C1 segment of cervical spinal cord (tissue), 14 donors: Measurements from ENCODE around the gene ADARB2.
"Not testable (repeated sequence)": the region's sequence is repeated elsewhere in the genome, so short reads cannot be mapped to it uniquely, and the experiment has no call there.

Source experiments
- DNase-seq, 14 donors: peaks; one replicate each; lab custom pipeline; 2025; lab: John Stamatoyannopoulos, UW

The ADARB2 gene

GRCh38 chr10:1737222-1738061 lies at the start of gene ADARB2:
TSS of gene ADARB2 (minus strand) at chr10:1737525.
- DNase-seq, result peak in 11 of 14 donors; percentile 12 to 83 (median 47)

- no peak for DNase-seq
Observed at GRCh38 chr10:1785835-1786234, 48.5 kb upstream of the ADARB2 start.

DNA sequence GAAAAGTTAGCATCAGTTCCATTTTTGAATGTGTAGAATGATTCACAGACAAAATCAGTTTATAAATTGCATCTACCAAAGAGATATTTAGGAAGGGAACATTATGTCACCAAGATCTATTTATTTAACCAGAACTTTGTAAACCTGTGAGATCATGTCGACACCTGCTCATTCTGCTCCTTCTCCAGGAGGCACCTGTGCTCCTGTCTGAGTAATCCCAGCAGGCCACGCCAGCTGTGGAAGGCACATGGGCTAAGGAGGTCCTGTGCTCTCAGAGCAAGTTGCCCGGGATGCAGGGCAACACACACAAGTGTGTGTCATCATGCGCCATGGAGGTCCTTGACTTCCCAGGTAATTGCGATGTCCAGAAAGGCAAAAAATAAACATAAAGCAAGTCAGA lies 45.5 kb upstream of the ADARB2 start:
- no peak for DNase-seq

GRCh38 chr10:1779796-1780195 lies 42.5 kb upstream of the ADARB2 start:
- DNase-seq, result no peak

GRCh38 chr10:1778375-1778969 lies 41.1 kb upstream of the ADARB2 start:
- DNase-seq, result no peak

- DNase-seq, result no peak
Observed at GRCh38 chr10:1776127-1776662, 38.9 kb upstream of the ADARB2 start.

GRCh38 chr10:1774796-1775195 lies 37.5 kb upstream of the ADARB2 start:
- no peak for DNase-seq

- not testable (repeated sequence) for DNase-seq
Observed at GRCh38 chr10:1773204-1773603, 35.9 kb upstream of the ADARB2 start.

- no peak for DNase-seq
Observed at GRCh38 chr10:1766049-1766448, 28.7 kb upstream of the ADARB2 start.

GRCh38 chr10:1762076-1762475 lies 24.8 kb upstream of the ADARB2 start:
- no peak for DNase-seq

- peak in 13 of 14 donors; percentile 1 to 74 (median 48) for DNase-seq
Observed at GRCh38 chr10:1754506-1755153, 17.3 kb upstream of the ADARB2 start.

GRCh38 chr10:1752153-1752552 lies 14.8 kb upstream of the ADARB2 start:
- no peak for DNase-seq

GRCh38 chr10:1747590-1748157 lies 10.3 kb upstream of the ADARB2 start:
- no peak for DNase-seq

GRCh38 chr10:1746796-1747195 lies 9.5 kb upstream of the ADARB2 start:
- no peak for DNase-seq

DNA sequence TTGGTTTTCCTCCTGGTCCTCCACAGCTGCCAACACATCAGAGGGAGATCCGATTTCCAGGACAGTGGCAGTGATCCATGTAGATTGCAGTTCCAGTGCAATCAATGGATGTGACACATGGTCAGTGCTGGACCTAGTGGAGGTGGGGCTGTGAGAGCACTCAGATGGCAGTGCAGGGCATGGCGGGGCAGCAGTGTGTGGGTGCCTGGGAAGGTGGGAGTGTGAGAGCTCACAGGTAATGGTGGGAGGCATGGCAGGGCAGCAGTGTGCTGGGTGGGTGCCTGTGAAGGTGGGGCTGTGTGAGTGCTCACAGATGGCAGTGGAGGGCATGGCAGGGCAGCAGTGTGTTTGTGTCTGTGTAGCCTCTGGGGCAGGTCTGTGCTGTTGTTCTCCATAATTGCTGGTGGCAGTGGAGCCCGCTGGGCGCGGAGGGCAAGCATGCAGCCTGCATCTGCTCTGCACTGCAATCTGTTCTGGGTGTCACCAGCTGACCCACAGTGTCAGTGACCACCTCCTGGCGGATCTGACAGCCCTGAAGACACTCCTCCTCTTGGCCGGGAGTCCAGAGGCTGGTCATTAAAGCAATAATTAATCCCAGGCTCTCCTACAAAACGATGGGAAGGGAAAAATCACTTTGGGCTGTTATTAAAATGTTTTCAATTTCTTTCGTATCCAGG lies 8.6 kb upstream of the ADARB2 start:
- no peak for DNase-seq

DNA sequence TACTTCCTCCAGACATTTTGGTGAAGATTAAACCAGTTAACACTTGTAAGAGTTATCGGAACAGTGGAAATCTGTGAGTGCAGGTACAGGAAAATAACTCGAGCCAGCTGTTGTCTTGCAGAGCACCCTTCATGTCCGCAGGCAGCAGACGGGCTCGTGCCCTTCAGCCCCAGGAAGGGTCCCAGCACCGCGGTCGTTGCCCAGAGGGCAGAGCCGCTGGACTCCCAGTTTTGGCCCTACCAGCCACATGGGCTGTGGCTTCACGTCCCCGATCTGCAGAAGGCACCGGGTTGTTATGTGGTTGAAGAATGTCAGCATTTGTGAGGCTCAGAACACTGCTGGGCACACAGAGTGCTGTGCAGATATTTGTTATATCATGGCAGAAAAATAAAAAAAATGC lies 7.2 kb upstream of the ADARB2 start:
- no peak for DNase-seq

GRCh38 chr10:1743141-1743540 lies 5.8 kb upstream of the ADARB2 start:
- peak in 1 of 14 donors; percentile 1 for DNase-seq

- no peak for DNase-seq
Observed at GRCh38 chr10:1741450-1741849, 4.1 kb upstream of the ADARB2 start.

- peak in 3 of 14 donors; percentile 4 to 33 (median 15) for DNase-seq
Observed at GRCh38 chr10:1739751-1740150, 2.4 kb upstream of the ADARB2 start.

GRCh38 chr10:1738950-1739349 lies 1.6 kb upstream of the ADARB2 start:
- no peak for DNase-seq

DNA sequence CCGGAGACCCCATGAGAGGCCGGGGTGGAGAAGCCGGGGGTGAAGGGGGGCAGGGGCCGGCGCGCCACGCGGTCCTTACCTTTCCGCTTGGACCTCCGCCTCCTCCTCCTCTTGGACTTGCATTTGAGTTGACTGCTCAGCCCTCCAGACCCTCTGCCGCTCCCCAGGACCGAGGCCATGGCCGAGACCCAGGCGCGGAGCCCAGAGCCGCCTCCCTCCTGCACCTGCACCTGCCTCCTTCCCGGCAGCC lies 428 bp downstream of the ADARB2 start:
- no peak for DNase-seq
